ENCODE measurements around the gene PSENEN.

Gene PSENEN

GRCh38 chr19:35780717-35781116 is 35.3 kb downstream of the PSENEN start:
- no peak overlapping the region for H2AFZ ChIP-seq (ENCODE audit: low read length)
- no peaks in the 10 kb centered on the region for H3F3A ChIP-seq (ENCODE audit: low read depth)
- TF ChIP-seq CTCF (conservative IDR thresholded peaks at IDR 0.05; ENCODE audit: low read length) = no peak
- TF ChIP-seq EZH2phosphoT487 (IDR thresholded peaks at IDR 0.05; ENCODE audit: borderline replicate concordance) = no peak

GRCh38 chr19:35781650-35782049 is 36.2 kb downstream of the PSENEN start:
- TF ChIP-seq EZH2phosphoT487 (IDR thresholded peaks at IDR 0.05; ENCODE audit: borderline replicate concordance) (no peak), CTCF (conservative IDR thresholded peaks at IDR 0.05; ENCODE audit: low read length) (no peak)
- H3F3A ChIP-seq (ENCODE audit: low read depth) = no peaks in the 10 kb centered on the region
- no peak overlapping the region for H2AFZ ChIP-seq (ENCODE audit: low read length)
- H3K9ac ChIP-seq (ENCODE audit: low read depth, low read length, poor library complexity, severe bottlenecking) = no peak overlapping the region
- H3K9me3 ChIP-seq (ENCODE audit: insufficient read depth, low read depth, low read length) = no peaks in the 10 kb centered on the region
- H3K4me3 ChIP-seq (ENCODE audit: low read length, poor library complexity, severe bottlenecking) = no peak overlapping the region
- H3K9me2 ChIP-seq (replicated peaks; ENCODE audit: low read depth, low read length) = no peaks in the 10 kb centered on the region
- H3K4me2 ChIP-seq (ENCODE audit: low read depth, low read length, poor library complexity, severe bottlenecking) = no peak overlapping the region
- peaks cover 22% of the 10 kb centered on the region; the same call in 1 of the 2 replicates for H3K36me3 ChIP-seq (ENCODE audit: insufficient read depth, low read length)
- no peaks in the 10 kb centered on the region for H3K27me3 ChIP-seq (ENCODE audit: insufficient read depth, low read length, poor library complexity, severe bottlenecking)
- peaks cover 15% of the 10 kb centered on the region for H3K4me1 ChIP-seq (ENCODE audit: insufficient read depth, low read length, poor library complexity, severe bottlenecking)
- H4K20me1 ChIP-seq (ENCODE audit: insufficient read depth, low read length, poor library complexity, severe bottlenecking) = peaks cover 4% of the 10 kb centered on the region
- H3K79me2 ChIP-seq (ENCODE audit: insufficient read depth, low read length) = peaks cover 28% of the 10 kb centered on the region

More at GRCh38 chr19:35780717-35781116, 35.3 kb downstream of the PSENEN start:
- Histone ChIP-seq H3K9ac (ENCODE audit: low read depth, low read length, poor library complexity, severe bottlenecking) (no peak overlapping the region), H3K9me2 (replicated peaks; ENCODE audit: low read depth, low read length) (no peaks in the 10 kb centered on the region), H3K79me2 (ENCODE audit: insufficient read depth, low read length) (peaks cover 38% of the 10 kb centered on the region), H3K36me3 (ENCODE audit: insufficient read depth, low read length) (peaks cover 22% of the 10 kb centered on the region; the same call in 1 of the 2 replicates), H3K27me3 (ENCODE audit: insufficient read depth, low read length, poor library complexity, severe bottlenecking) (no peaks in the 10 kb centered on the region), H3K4me2 (ENCODE audit: low read depth, low read length, poor library complexity, severe bottlenecking) (no peak overlapping the region), H3K4me3 (ENCODE audit: low read length, poor library complexity, severe bottlenecking) (no peak overlapping the region), H3K9me3 (ENCODE audit: insufficient read depth, low read depth, low read length) (no peaks in the 10 kb centered on the region), H4K20me1 (ENCODE audit: insufficient read depth, low read length, poor library complexity, severe bottlenecking) (peaks cover 11% of the 10 kb centered on the region), H3K4me1 (ENCODE audit: insufficient read depth, low read length, poor library complexity, severe bottlenecking) (peaks cover 23% of the 10 kb centered on the region)

GRCh38 chr19:35782589-35782988 is 37.1 kb downstream of the PSENEN start:
- H2AFZ ChIP-seq (ENCODE audit: low read length) = no peak overlapping the region
- no peak overlapping the region for H3K9ac ChIP-seq (ENCODE audit: low read depth, low read length, poor library complexity, severe bottlenecking)
- TF ChIP-seq EZH2phosphoT487 (IDR thresholded peaks at IDR 0.05; ENCODE audit: borderline replicate concordance) = no peak
- TF ChIP-seq CTCF (conservative IDR thresholded peaks at IDR 0.05; ENCODE audit: low read length) = no peak
- no peaks in the 10 kb centered on the region for H3K9me3 ChIP-seq (ENCODE audit: insufficient read depth, low read depth, low read length)
- no peaks in the 10 kb centered on the region for H3K27me3 ChIP-seq (ENCODE audit: insufficient read depth, low read length, poor library complexity, severe bottlenecking)
- no peaks in the 10 kb centered on the region for H4K20me1 ChIP-seq (ENCODE audit: insufficient read depth, low read length, poor library complexity, severe bottlenecking)
- peaks cover 19% of the 10 kb centered on the region for H3K79me2 ChIP-seq (ENCODE audit: insufficient read depth, low read length)
- peaks cover 22% of the 10 kb centered on the region; the same call in 1 of the 2 replicates for H3K36me3 ChIP-seq (ENCODE audit: insufficient read depth, low read length)
- no peaks in the 10 kb centered on the region for H3K9me2 ChIP-seq (replicated peaks; ENCODE audit: low read depth, low read length)
- H3K4me2 ChIP-seq (ENCODE audit: low read depth, low read length, poor library complexity, severe bottlenecking) = no peak overlapping the region
- peaks cover 7% of the 10 kb centered on the region for H3K4me1 ChIP-seq (ENCODE audit: insufficient read depth, low read length, poor library complexity, severe bottlenecking)
- no peaks in the 10 kb centered on the region for H3F3A ChIP-seq (ENCODE audit: low read depth)
- no peak overlapping the region for H3K4me3 ChIP-seq (ENCODE audit: low read length, poor library complexity, severe bottlenecking)

Measured in Loucy (cell line).